Liver (tissue), 3 donors: ENCODE measurements around the gene MYO7B.

Experiments used
- CTCF ChIP-seq: fragments of 150-350 bp; IDR thresholded peaks from 2 replicates; pipeline ENCODE4 v1.5.1; 2017; ENCODE audit warnings: improper control_type of control experiment, low read depth, low read length; ENCODE audit not compliant: missing input control
- FOXA1 ChIP-seq: IDR thresholded peaks from 2 replicates; pipeline ENCODE4 v1.6.1; 2016; ENCODE audit warnings: antibody characterized with exemption
- GABPA ChIP-seq, 2 donors: IDR thresholded peaks in 1 of 2; conservative IDR thresholded peaks in 1 of 2; 2 replicates each; pipeline ENCODE4 v1.6.1; 2016; ENCODE audit warnings: antibody characterized with exemption in 2 of 2, mild to moderate bottlenecking in 1 of 2, moderate library complexity in 1 of 2
- JUND ChIP-seq, 2 donors: IDR thresholded peaks; 2 replicates each; pipeline ENCODE4 v1.6.1; 2016; ENCODE audit warnings: antibody characterized with exemption in 2 of 2
- RAD21 ChIP-seq, 2 donors: IDR thresholded peaks; 2 replicates each; pipeline ENCODE4 v1.6.1; 2016; ENCODE audit warnings: antibody characterized with exemption in 2 of 2, mild to moderate bottlenecking in 2 of 2
- REST ChIP-seq: IDR thresholded peaks from 2 replicates; pipeline ENCODE4 v1.6.1; 2016; ENCODE audit warnings: antibody characterized with exemption, mild to moderate bottlenecking
- RXRA ChIP-seq, 2 donors: IDR thresholded peaks; 2 replicates each; pipeline ENCODE4 v1.6.1; 2017 to 2018; ENCODE audit warnings: antibody characterized with exemption in 2 of 2, mild to moderate bottlenecking in 1 of 2
- TAF1 ChIP-seq: conservative IDR thresholded peaks from 2 replicates; pipeline ENCODE4 v1.6.1; 2016; ENCODE audit warnings: antibody characterized with exemption, mild to moderate bottlenecking
- YY1 ChIP-seq: IDR thresholded peaks from 2 replicates; pipeline ENCODE4 v1.6.1; 2016; ENCODE audit warnings: antibody characterized with exemption, mild to moderate bottlenecking
- donor health status: healthy.
- donor health status: healthy.

- TF ChIP-seq CTCF = no peak
- no peak for TF ChIP-seq JUND (IDR thresholded peaks at IDR 0.05)
- no peak for TF ChIP-seq YY1
- TF ChIP-seq RXRA (IDR thresholded peaks at IDR 0.05) = no peak
- no peak for TF ChIP-seq REST
- no peak for TF ChIP-seq TAF1
- no peak for TF ChIP-seq RAD21 (IDR thresholded peaks at IDR 0.05)
- TF ChIP-seq FOXA1 = no peak
- no peak for TF ChIP-seq GABPA (IDR thresholded peaks at IDR 0.05 in 1 of 2, conservative IDR thresholded peaks at IDR 0.05 in 1 of 2)
Observed at GRCh38 chr2:127597984-127598380, 62.5 kb downstream of the MYO7B start.
